CD4-positive, alpha-beta T cell treated with Interleukin-4 for 1 hour (primary cell): ENCODE measurements around the gene BEND6.
"Not testable (repeated sequence)": the region's sequence is repeated elsewhere in the genome, so short reads cannot be mapped to it uniquely, and the experiment has no call there.

Experiments used
- DNase-seq, 2 donors: peaks; one replicate each; pipeline ENCODE4 v3.0.0-alpha.2; 2020 to 2022

The BEND6 gene

DNA sequence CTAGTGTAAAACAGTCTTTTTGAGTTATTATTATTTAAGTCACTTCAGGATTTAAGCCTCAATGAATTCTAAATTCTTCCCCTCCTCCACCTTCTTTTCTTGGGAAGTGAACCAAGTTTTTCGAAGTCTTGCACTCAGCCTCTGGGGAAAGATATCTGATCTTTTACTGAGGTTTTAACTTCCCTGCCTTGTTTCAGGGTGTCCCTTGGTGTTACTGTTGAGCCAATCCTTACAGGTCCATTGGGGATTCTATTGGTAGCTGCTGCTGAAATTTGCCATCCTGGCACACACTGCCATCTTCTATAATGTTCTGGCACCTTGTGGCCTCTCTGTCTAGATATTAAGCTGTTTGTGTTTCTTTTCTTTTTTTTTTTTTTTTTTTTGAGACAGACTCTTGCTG, 31.7 kb downstream of the BEND6 start:
- no peak for DNase-seq

DNA sequence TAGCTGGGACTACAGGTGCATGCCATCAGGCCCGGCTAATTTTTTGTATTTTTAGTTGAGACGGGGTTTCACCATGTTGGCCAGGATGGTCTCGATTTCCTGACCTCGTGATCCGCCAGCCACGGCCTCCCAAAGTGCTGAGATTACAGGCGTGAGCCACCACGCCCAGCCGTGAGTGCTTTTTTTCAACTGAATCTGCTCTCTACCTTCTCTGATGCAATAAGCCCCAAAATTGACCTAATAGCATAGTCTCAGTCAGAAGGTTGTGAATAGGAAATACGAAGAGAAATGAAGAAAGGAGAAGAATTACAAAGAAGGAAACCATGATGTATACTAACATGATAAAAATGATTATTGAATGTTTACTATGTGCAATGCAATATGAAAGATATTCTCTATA, 33.2 kb downstream of the BEND6 start:
- DNase-seq: no peak

DNA sequence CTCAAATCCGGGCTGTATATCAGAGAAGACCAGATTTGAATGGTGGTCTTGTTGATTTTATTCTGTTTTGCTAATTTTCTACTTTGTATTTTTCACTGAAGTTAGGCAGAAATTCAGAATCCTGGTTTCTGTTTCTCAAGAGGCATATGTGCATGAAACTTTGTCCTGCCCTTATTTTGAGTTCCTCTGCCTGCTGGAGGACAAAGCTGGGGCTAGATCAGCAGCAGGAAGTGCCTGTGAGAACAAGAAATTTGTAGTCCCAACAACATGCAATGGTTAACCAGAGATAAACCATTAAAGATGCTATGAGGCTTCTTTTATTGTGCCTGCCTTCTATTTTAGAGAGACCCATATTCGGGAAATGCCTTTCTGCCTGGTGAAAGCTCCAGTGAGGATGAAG, 37.1 kb downstream of the BEND6 start:
- DNase-seq: no peak

DNA sequence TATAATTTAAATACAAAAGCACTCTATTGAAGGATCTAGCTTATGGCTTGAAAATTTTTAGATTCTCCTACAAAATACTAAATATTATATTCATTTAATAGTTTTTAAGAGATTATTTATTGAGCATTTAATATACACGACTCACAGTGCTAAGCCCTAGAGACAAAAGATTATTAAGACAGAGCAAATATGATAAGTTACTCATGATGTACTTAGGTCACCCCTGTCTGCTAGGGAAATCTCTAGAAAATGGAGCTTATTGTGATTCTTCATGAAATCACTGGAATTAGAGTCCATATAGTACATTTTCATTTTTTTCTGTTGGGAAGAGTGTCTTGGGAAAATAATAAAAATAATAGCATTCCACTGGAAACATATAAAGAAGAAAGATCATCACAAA, 37.8 kb downstream of the BEND6 start:
- no peak for DNase-seq

DNA sequence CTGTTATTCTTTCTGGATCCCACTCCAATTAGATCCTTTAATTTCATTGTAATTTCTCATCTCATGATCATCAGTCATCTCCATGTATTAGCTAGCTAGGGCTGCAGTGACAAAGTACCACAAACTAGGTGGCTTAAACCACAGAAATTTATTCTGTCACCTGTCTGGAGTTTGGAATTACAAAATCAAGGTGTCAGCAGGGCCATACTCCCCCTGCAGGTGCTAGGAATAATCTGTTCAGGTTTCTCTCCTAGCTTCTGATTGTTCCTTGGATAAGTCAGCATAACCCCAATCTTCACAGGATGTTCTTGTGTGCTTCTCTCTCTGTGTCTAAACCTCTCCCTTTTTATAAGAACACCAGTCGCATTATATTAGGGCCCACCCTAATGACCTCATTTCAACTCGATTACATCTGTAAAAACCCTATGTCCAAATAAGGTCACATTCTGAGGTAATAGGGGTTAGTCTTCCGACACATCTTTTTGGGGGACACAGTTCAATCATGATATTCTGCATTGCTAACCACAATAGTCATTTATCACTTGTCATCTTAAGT, 40.5 kb downstream of the BEND6 start:
- no peak for DNase-seq

DNA sequence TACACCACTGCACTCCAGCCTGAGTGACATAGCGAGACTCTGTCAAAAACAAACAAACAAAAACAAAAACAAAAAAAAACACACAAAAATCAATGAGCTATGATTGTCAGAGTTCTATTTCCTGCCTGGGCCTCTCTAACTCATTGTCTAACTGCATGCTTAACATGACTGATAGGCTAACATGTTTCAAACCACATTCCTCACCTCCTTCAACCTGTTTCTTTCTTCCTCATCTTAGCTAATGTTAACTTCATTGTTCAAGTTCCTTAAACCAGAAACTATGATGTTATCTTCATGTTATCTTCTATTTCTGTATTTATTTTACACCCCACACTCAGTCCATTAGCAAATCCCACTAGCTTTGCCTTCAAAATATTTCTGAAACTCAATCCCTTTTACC, 41.5 kb downstream of the BEND6 start:
- DNase-seq: no peak

DNA sequence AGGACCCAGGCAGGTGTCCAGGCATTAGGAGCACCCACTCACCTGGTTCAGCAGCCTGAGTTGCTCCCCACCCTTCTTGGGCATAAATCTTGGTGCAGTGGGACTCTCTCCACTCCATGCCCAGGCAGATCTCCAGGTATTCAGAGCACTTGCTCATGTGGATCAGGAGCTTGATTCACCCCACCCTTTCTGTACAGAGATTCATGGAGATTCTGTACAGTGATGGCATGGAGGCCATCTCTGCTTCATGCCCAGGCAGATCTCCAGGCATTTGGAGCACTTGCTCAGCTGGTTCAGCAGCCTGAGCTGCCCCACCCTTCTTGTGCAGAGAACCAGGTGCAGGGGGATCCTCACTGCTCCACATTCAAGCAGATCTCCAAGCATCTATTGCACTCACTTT, 44.1 kb downstream of the BEND6 start:
- no peak for DNase-seq

DNA sequence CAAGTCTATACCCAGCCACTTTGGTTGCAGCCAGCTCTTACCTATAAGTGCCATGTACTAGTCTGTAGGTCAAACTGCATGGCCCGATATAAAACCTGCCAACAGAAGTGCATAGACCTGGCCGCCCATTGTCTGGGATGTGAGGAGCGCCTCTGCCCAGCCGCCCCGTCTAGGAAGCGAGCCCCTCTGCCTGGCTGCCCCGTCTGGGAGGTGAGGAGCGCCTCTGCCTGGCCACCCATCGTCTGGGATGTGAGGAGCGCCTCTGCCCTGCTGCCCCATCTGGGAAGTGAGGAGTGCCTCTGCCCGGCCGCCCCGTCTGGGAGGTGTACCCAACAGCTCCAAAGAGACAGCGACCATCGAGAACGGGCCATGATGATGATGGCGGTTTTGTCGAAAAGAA, 44.8 kb downstream of the BEND6 start:
- DNase-seq: not testable (repeated sequence)

DNA sequence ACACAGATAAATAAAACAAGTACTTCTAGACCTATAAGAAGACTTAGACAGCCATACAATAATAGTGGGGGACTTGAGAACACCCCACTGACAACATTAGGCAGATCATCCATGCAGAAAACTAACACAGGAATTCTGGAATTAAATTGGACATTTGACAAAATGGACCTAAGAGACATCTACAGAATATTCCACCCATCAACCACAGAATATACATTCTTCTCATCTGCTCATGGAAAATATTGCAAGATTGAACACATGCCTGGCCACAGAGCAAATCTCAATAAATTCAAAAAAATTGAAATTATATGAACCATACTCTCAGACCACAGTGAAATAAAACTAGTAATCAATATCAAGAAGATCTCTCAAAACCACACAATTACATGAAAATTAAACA, 47.3 kb downstream of the BEND6 start:
- no peak for DNase-seq

DNA sequence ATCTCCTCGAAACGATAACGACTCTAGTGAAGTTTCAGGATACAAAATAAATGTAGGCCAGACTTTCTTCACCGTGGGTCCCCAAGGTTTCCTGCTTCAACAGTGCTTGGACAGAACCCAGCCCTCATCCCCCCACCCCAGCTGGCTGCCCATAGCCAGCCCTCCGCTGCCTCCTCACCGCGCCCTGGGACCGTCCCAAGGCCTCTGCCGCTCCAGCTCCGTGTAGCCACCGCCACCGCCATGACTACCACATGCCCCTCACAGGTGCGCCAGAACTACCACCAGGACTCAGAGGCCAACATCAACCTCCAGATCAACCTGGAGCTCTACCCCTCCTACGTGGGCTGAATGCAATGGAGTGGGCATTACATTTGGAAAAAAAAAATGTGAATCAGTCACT, 49.4 kb downstream of the BEND6 start:
- no peak for DNase-seq

DNA sequence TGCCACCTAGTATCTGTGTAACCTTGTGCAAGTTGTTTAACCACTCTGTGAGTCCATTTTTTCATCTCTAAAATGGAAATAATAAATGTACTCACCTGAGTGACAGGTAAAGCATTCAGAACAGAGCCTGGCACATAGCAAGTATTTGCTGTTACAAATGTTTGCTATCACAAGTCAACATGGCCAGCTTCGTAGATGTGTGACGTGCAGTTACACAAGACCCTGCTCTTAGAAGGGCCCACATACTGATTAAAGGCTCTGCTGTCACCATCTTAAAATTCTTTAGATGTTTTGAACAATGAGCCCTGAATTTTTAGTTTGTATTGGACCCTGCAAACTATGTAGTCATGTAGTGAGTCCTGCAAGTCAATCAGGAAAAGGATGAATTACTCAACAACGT, 51.2 kb downstream of the BEND6 start:
- no peak for DNase-seq

DNA sequence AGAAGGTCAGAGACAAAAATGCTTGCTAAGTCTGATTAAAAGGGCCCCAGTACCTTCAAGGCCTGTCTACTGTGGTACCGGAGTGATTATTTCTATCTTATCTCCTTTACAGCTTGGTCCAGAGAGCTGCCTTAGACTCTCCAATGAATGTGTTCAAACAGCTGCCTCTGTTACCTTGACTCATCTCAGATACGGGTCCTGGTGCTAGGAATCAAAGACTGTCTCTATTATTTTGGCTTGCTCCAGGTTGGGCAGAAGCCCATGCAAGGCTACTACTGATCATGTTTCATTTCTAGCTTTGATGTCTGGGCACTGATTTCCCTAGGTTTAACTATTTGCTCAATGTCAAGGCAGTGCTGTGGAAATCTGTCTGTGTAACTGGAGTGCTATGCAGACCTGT, 53.2 kb downstream of the BEND6 start:
- DNase-seq: not testable (repeated sequence)

DNA sequence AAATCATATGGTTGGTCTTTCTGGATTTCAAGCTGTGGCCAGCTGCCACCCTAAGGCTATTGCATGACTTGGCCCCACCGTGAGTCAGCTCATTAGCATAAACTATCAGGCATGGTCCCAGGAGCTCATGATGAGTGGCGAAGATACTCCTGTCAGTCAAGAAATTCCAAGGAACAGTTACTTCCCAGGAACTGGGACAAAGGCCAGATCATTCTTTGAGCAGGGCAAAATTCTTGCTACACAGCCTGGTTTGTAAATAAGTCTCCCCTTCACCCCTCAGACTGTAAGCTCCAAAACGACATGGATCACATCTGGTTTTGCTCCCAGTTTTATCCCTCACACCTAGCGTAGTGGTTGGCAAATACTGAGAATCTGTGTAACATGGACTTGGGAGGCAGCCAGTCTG, 58.6 kb downstream of the BEND6 start:
- no peak for DNase-seq

DNA sequence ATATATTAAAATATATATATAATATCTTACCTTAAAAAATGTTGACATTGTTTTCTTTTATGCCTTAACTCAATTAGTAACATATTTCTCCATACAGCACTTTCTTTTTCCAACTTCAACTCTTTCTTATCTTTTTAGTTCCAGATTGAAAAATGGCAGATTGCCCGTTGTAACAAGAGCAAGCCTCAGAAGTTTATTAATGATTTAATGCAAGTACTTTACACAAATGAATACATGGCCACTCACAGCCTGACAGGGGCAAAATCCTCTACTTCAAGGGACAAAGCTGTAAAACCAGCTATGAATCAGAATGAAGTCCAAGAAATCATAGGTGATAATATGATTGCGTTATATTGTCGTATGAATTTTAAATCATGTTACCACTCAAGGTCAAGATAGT, 62.2 kb downstream of the BEND6 start:
- DNase-seq: no peak

DNA sequence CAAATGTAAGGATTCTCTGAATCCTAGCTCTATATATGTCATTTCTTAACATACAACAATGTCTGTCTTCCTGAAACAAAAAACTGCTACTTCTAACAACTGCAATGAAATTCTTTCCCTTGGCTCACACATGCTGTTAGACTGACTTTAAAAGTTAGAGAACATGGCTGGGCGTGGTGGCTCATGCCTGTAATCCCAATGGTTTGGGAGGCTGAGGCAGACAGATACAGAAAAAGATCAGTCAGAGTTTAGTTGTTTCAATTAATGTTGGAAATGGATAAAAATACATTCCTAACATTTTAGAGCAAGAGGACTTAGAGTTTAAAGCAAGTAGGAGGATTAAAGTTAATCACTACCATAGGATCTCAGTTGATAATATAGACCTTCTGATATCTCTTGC, 62.9 kb downstream of the BEND6 start:
- DNase-seq: no peak

DNA sequence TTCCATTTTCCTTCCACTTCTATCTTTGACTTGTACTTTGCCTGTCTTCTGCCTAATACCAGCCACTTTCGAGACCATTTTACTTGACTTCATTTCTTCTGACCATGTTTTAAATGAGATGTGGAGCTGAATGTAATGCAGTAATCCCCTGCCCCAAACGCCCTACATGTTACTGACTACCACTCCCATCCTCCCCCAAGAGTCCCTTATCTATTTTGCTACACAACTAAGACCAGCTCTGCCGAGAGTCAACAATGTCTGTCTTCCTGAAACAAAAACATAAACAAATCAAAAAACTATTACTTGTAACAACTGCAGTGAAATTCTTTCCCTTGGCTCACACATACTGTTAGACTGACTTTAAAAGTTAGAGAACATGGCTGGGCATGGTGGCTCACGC, 64.5 kb downstream of the BEND6 start:
- DNase-seq: no peak

DNA sequence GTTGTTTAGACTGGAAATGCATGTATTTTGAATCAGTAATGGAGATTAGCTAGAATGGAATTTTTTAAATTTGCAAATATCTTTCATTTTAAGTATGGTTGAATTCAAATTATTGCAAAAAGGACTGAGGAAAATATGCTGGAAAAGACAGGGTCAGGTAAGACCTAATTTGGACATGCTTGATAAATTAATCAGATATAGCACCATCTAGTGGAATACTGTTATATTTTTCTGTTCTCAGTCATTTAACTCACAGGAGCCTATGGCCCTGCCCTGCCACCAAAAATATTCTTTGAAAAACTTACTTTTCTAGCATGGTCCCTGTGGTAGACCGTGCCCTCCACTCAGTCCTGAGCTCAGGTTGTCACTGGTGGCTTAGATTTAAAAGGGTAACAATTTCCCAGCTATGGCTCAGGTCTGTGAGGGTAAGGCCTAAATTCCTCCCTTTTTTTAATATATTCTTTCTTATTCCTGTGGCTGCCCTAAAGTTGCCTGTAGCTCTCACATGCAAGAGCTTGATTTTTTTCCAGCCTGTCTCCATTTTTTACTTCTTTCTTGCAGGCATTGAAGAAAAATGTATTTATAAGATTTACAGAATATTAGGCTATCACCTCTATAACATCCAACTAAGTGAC, 66.3 kb downstream of the BEND6 start:
- DNase-seq: peak in 1 of 2 donors; percentile 45

DNA sequence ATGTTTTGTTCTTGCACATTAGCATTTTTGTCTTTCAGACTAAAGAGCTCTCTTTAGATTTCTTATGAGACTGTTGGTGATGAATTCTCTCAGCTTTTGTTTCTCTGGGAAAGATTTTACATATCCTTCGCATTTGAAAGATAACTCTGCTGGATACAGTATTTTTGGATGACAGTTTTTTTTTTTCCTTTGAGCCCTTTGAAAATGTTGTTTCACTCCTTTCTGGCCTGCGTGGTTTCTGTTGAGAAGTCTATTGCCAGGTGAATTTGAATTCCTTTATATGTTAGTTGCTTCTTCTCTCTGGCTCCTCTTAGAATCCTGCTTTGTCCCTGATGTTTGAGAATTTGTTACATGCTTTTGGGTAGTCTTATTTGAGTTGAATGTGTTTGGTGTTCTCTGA, 69.4 kb downstream of the BEND6 start:
- no peak for DNase-seq

DNA sequence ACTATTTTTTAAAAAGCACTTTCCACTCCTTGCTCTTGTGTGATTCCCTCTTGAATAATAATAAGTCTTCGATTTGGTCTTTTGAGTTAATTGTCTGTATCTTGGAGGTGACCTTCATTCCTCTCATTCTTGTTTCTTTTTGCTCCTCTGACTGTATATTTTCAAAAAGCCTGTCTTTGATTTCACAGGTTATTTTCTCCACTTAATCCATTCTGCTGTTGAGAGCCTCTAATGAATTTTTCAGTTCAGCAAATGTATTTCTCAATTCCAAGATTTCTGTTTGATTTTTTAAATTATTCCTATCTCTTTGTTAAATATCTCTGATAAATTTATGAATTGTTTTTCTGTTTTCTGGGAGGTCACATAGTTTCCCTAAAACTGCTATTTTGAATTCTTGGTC, 69.9 kb downstream of the BEND6 start:
- DNase-seq: no peak

DNA sequence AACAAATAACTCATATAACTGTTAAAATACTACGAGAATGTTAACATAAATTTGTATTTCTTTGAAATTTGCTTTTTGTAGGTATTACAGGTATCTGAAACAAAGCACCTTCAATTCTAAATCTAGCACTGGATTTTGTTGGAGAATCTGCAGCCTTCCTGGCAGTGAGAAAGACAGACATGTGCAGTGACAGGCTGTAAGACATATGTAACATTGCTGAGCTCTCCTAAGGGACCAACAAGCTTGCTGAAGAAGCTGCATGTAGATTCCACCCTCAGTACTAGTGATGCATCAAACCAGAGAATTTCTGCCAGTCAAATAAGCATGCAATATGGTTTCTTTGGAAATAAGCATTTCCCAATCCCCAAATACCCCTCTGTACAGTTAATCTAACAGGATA, 71.1 kb downstream of the BEND6 start:
- no peak for DNase-seq

DNA sequence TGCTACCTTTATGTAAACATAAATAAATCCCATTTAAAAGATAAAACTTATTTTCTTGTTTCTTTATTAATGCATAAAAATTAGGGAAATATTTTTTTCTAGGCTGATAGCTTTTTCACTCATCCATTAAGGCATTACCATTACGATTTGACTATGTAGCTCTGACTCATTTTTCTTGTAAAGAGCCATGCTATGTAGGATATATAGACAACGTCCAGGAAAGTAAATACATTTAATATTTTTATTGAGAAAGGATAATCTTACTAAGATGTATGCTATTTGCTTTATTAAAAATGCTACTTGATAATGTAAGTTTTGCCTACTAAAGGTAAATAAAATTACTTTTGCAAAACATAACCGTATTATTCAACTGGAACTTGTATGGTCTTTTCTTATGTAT, 72.4 kb downstream of the BEND6 start:
- no peak for DNase-seq

DNA sequence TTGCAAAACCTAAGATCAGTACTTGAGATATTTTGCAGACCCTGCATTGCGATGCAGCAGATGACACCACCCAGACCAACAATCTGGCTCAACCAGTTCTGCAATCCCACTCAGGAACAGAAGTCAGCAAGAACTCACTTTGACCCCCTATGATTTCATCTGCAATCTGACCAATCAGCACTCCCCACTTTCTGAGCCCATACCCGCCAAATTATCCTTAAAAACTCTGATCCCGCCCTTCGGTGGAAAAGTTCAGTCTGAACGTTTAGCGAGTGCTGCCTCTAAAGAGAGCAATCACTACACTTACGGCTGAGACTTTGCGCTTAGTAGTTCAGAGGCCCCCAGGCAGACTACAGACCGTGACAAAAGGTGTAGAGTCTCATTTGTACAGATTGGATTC, 74.3 kb downstream of the BEND6 start:
- no peak for DNase-seq

DNA sequence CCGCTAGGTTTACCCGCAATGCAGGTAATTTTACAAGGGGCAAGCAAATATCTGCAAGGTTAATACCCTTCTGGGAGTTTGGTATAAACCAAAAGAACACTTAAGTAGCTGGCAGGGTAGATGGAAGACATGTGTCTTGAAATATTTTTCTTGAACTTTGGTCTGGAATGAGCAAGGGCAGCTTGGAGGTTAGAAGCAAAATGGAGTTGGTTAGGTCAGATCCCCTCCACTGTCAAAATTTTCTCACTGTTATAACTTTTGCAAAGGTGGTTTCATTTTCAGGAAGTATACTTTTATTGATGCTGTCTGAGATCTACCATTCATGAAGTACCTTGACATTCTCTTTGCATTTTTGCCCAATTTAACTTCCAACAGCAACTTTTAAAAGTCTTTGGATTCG, 78.3 kb downstream of the BEND6 start:
- no peak for DNase-seq

DNA sequence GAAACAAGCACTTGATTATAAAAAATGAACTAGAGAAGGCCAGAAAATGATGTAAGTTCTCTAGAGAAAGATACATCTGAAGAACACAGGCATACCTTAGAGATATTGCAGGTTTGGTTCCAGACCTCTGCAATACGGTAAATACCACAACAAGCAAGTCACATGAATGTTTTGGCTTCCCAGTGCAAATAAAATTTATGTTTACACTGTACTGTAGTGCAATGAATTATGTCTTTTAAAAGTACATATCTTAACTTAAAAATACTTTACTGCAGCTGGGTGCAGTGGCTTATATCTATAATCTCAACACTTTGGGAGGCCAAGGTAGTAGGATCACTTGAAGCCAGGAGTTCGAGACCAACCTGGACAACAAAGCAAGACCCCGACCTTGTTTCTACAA, 80.6 kb downstream of the BEND6 start:
- DNase-seq: no peak

DNA sequence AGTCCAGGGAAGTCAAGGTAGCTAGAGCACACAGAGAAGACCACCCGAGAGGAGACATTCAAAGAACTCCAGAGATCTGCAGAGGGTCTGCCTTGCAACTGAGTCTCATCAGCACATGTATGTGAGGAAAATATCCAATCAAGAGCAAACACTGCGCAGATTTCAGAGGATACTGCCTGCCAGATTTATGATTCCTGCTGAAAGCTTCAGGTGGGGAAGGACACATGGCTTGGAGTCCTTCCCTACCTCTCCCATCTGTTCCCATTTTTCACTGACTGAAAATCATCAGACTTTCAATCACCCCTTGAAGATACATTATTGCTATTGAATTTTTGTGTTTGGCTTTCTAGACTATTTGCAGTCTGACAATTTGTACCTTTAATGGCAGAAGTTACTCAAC, 84.0 kb downstream of the BEND6 start:
- DNase-seq: no peak

DNA sequence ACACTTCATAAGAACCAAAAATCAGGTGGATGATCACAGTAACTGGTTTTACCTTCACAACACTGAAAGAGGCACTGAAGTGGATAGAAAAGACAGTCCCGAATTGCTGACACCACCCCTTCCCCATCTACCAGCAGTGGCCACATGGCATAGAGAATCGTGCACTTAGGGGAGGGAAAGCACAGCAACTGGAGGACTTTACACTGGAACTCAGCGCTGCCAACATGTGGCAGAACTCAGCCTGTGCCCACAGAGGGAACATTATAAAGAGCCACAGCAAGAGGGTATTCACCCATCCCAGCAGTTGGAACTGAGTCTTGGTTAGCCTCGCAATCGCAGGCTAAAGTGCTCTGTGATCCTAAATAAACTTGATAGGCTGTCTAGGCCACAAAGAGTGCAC, 85.1 kb downstream of the BEND6 start:
- DNase-seq: no peak
